Loucy (cell line): Measurements from ENCODE around the gene ASS1.

ENCODE experiments used
- EZH2phosphoT487 ChIP-seq: fragments of 200-600 bp; IDR thresholded peaks from 2 replicates; pipeline ENCODE4 v1.6.1; 2018; ENCODE audit warnings: antibody characterized with exemption, mild to moderate bottlenecking, moderate library complexity, borderline replicate concordance
- TF ChIP-seq, protein P1 (sequence below): fragments of 200-600 bp; sonication (generic); conservative IDR thresholded peaks from 2 replicates; pipeline ENCODE4 v1.5.1; 2014; ENCODE audit warnings: mild to moderate bottlenecking, antibody characterized with exemption, low read length

DNA sequence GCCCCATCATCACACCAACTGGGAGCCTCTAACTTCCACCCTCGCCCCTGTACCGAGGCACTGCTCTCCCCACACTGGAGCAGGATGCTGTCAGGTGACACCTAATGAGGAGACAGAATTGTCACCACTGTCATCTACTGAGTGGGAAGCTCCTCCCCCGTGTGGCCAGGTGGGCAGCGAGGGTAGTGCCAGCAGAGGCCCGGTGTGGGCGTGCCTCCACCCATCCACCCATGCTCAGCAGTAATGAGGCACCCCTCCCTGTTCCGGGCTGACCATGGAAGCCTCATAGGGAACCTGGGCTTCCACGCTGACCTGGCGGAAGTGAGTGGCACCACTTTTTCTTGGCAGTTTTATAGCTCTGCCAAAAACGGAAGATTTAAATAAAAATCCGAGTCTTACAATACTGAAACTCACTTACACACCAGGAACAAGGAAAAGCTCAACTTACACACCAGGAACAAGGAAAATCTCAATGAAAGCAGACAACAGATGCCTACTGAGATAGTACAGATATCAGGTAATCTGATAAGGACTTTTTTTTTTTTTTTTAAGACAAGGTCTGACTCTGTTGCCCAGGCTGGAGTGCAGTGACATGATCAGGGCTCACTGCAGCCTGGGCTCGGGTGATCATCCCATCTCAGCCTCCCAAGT, 30.6 kb upstream of the ASS1 start:
- no peak for TF ChIP-seq EZH2phosphoT487
- TF ChIP-seq, protein P1, sequence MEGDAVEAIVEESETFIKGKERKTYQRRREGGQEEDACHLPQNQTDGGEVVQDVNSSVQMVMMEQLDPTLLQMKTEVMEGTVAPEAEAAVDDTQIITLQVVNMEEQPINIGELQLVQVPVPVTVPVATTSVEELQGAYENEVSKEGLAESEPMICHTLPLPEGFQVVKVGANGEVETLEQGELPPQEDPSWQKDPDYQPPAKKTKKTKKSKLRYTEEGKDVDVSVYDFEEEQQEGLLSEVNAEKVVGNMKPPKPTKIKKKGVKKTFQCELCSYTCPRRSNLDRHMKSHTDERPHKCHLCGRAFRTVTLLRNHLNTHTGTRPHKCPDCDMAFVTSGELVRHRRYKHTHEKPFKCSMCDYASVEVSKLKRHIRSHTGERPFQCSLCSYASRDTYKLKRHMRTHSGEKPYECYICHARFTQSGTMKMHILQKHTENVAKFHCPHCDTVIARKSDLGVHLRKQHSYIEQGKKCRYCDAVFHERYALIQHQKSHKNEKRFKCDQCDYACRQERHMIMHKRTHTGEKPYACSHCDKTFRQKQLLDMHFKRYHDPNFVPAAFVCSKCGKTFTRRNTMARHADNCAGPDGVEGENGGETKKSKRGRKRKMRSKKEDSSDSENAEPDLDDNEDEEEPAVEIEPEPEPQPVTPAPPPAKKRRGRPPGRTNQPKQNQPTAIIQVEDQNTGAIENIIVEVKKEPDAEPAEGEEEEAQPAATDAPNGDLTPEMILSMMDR, result no peak
